ENCODE results near the gene USP48.

USP48 gene

DNA sequence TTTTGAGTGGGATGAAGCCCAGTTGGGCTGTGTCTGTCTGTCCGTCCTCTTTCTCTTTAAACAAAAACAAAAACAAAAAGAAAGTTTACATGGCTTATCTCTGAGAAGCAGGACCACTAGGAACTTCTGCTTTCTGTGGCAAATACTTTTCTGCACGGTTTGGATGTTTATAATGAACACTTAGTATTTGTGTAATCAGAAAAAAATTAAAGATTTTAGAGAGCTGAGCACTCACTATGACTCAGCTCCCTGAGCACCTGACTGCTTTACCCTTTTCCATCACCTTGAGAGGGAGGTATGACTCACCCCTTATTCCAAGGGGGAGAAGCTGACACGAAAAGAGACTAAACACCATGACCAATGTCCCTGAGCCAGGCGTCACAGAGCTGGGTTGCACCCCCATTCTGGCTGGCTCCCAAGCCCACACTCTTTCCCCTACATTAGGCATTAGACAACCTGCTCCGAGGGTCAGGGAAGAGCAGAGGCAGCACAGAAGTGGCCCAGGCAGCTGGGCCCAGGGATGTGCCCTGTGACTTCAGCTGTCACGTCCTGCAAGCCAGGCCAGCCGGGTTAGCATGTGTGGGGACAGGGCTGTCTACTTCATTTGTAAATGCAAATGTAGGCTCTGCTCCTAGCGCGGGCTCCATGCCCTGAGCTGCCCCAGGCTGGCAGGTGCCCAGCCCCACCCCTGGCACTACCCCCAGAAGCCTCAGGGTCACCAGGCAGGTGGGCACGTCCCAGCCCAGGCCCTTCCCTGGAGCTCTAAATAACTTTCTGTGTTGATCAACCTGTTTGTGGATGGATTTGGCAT is 144.2 kb downstream of the USP48 start (continued):
- TF ChIP-seq GFI1B (tag by site-specific recombination; IDR thresholded peaks at IDR 0.05), result no peak
- no peak for TF ChIP-seq ZNF621 (tag by site-specific recombination; IDR thresholded peaks at IDR 0.05)
- peak; percentile 75 for TF ChIP-seq PRDM1 (tag by site-specific recombination; IDR thresholded peaks at IDR 0.05)
- TF ChIP-seq ZNF311 (tag by site-specific recombination; IDR thresholded peaks at IDR 0.05; ENCODE audit: borderline replicate concordance), result no peak
- TF ChIP-seq ZNF155 (tag by site-specific recombination; IDR thresholded peaks at IDR 0.05), result no peak
- no peak for TF ChIP-seq ZNF670 (tag by site-specific recombination; IDR thresholded peaks at IDR 0.05; ENCODE audit: low read depth)
- no peak for TF ChIP-seq ZNF23 (tag by site-specific recombination; IDR thresholded peaks at IDR 0.05; ENCODE audit: borderline replicate concordance)
- peak; percentile 94 for TF ChIP-seq ZNF660 (tag by site-specific recombination; IDR thresholded peaks at IDR 0.05)
- TF ChIP-seq ZNF548 (tag by site-specific recombination; IDR thresholded peaks at IDR 0.05), result no peak
- TF ChIP-seq, protein P1, sequence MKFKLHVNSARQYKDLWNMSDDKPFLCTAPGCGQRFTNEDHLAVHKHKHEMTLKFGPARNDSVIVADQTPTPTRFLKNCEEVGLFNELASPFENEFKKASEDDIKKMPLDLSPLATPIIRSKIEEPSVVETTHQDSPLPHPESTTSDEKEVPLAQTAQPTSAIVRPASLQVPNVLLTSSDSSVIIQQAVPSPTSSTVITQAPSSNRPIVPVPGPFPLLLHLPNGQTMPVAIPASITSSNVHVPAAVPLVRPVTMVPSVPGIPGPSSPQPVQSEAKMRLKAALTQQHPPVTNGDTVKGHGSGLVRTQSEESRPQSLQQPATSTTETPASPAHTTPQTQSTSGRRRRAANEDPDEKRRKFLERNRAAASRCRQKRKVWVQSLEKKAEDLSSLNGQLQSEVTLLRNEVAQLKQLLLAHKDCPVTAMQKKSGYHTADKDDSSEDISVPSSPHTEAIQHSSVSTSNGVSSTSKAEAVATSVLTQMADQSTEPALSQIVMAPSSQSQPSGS (tag by site-specific recombination; IDR thresholded peaks at IDR 0.05; ENCODE audit: low read depth), result no peak
- no peak for TF ChIP-seq OSR2 (tag by site-specific recombination; IDR thresholded peaks at IDR 0.05)
- TF ChIP-seq ZFHX2 (tag by site-specific recombination; conservative IDR thresholded peaks at IDR 0.05), result no peak
- TF ChIP-seq ZSCAN30 (tag by site-specific recombination; IDR thresholded peaks at IDR 0.05), result no peak
- no peak for TF ChIP-seq ZNF292 (tag by site-specific recombination; IDR thresholded peaks at IDR 0.05; ENCODE audit: borderline replicate concordance, low read depth)
- no peak for TF ChIP-seq ZNF404 (tag by site-specific recombination; IDR thresholded peaks at IDR 0.05)
- TF ChIP-seq, protein P2, sequence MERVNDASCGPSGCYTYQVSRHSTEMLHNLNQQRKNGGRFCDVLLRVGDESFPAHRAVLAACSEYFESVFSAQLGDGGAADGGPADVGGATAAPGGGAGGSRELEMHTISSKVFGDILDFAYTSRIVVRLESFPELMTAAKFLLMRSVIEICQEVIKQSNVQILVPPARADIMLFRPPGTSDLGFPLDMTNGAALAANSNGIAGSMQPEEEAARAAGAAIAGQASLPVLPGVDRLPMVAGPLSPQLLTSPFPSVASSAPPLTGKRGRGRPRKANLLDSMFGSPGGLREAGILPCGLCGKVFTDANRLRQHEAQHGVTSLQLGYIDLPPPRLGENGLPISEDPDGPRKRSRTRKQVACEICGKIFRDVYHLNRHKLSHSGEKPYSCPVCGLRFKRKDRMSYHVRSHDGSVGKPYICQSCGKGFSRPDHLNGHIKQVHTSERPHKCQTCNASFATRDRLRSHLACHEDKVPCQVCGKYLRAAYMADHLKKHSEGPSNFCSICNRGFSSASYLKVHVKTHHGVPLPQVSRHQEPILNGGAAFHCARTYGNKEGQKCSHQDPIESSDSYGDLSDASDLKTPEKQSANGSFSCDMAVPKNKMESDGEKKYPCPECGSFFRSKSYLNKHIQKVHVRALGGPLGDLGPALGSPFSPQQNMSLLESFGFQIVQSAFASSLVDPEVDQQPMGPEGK (tag by site-specific recombination; IDR thresholded peaks at IDR 0.05), result peak; percentile 94
- no peak for TF ChIP-seq ZNF776 (tag by site-specific recombination; IDR thresholded peaks at IDR 0.05; ENCODE audit: borderline replicate concordance)
- no peak for TF ChIP-seq ZNF701 (tag by site-specific recombination; IDR thresholded peaks at IDR 0.05)
- no peak for TF ChIP-seq ZNF423 (tag by site-specific recombination; IDR thresholded peaks at IDR 0.05)
- TF ChIP-seq ZNF146 (tag by site-specific recombination; IDR thresholded peaks at IDR 0.05), result no peak
- no peak for TF ChIP-seq ZNF510 (tag by site-specific recombination; IDR thresholded peaks at IDR 0.05; ENCODE audit: insufficient replicate concordance)
- no peak for TF ChIP-seq HOXA7 (CRISPR knock-in tag; IDR thresholded peaks at IDR 0.05; ENCODE audit: borderline replicate concordance)
- peak; percentile 74; the same call in 1 of the 2 replicates for TF ChIP-seq ZEB2 (tag by site-specific recombination; IDR thresholded peaks at IDR 0.05)
- TF ChIP-seq EGR2 (tag by site-specific recombination; IDR thresholded peaks at IDR 0.05; ENCODE audit: low read depth), result 0 out of 2 replicates have a peak, but pooled peaks have one; percentile 26
- TF ChIP-seq, protein P3, sequence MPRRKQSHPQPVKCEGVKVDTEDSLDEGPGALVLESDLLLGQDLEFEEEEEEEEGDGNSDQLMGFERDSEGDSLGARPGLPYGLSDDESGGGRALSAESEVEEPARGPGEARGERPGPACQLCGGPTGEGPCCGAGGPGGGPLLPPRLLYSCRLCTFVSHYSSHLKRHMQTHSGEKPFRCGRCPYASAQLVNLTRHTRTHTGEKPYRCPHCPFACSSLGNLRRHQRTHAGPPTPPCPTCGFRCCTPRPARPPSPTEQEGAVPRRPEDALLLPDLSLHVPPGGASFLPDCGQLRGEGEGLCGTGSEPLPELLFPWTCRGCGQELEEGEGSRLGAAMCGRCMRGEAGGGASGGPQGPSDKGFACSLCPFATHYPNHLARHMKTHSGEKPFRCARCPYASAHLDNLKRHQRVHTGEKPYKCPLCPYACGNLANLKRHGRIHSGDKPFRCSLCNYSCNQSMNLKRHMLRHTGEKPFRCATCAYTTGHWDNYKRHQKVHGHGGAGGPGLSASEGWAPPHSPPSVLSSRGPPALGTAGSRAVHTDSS (tag by site-specific recombination; IDR thresholded peaks at IDR 0.05), result no peak
- no peak for TF ChIP-seq ZNF768 (tag by site-specific recombination; IDR thresholded peaks at IDR 0.05)
- no peak for TF ChIP-seq KLF7 (tag by site-specific recombination; IDR thresholded peaks at IDR 0.05; ENCODE audit: borderline replicate concordance)
- peak; percentile 10; the same call in 1 of the 2 replicates for TF ChIP-seq ZNF335 (tag by site-specific recombination; conservative IDR thresholded peaks at IDR 0.05)
- TF ChIP-seq ZNF777 (tag by site-specific recombination; IDR thresholded peaks at IDR 0.05; ENCODE audit: borderline replicate concordance), result no peak
- TF ChIP-seq RBAK (tag by site-specific recombination; IDR thresholded peaks at IDR 0.05), result no peak
- TF ChIP-seq ZNF747 (tag by site-specific recombination; IDR thresholded peaks at IDR 0.05), result no peak
- no peak for TF ChIP-seq ZNF133 (tag by site-specific recombination; IDR thresholded peaks at IDR 0.05)
- TF ChIP-seq ZNF560 (tag by site-specific recombination; IDR thresholded peaks at IDR 0.05; ENCODE audit: borderline replicate concordance), result no peak
- no peak for TF ChIP-seq SETDB1 (IDR thresholded peaks at IDR 0.05; ENCODE audit: insufficient read length, low read length)
- TF ChIP-seq GLIS2 (tag by site-specific recombination; IDR thresholded peaks at IDR 0.05), result peak; percentile 32; the same call in 1 of the 2 replicates
- no peak for TF ChIP-seq ZNF350 (tag by site-specific recombination; IDR thresholded peaks at IDR 0.05)
- TF ChIP-seq YY2 (tag by site-specific recombination; IDR thresholded peaks at IDR 0.05), result no peak
- no peak for TF ChIP-seq ZNF501 (tag by site-specific recombination; IDR thresholded peaks at IDR 0.05)
- TF ChIP-seq ZNF473 (tag by site-specific recombination; IDR thresholded peaks at IDR 0.05), result no peak
